ENCODE data around the gene PRR29.

GRCh38 chr17:64037802-64038201 is 39.7 kb downstream of the PRR29 start:
- TF ChIP-seq, protein P1, sequence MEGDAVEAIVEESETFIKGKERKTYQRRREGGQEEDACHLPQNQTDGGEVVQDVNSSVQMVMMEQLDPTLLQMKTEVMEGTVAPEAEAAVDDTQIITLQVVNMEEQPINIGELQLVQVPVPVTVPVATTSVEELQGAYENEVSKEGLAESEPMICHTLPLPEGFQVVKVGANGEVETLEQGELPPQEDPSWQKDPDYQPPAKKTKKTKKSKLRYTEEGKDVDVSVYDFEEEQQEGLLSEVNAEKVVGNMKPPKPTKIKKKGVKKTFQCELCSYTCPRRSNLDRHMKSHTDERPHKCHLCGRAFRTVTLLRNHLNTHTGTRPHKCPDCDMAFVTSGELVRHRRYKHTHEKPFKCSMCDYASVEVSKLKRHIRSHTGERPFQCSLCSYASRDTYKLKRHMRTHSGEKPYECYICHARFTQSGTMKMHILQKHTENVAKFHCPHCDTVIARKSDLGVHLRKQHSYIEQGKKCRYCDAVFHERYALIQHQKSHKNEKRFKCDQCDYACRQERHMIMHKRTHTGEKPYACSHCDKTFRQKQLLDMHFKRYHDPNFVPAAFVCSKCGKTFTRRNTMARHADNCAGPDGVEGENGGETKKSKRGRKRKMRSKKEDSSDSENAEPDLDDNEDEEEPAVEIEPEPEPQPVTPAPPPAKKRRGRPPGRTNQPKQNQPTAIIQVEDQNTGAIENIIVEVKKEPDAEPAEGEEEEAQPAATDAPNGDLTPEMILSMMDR (IDR thresholded peaks at IDR 0.05; ENCODE audit: low read length), result no peak
- no peak for TF ChIP-seq EZH2 (IDR thresholded peaks at IDR 0.05; ENCODE audit: borderline replicate concordance, low read length)
